Ishikawa (cell line): Measurements from ENCODE around the gene IFT43.

Source experiments
- CEBPB ChIP-seq: IDR thresholded peaks from 2 replicates; pipeline ENCODE4 v1.6.1; 2012
- CREB1 ChIP-seq: IDR thresholded peaks from 2 replicates; pipeline ENCODE4 v1.6.1; 2012; ENCODE audit warnings: low read depth
- EP300 ChIP-seq: IDR thresholded peaks from 2 replicates; pipeline ENCODE4 v1.6.1; 2012; ENCODE audit warnings: borderline replicate concordance
- FOXM1 ChIP-seq: IDR thresholded peaks from 2 replicates; pipeline ENCODE4 v1.6.1; 2012; ENCODE audit warnings: low read depth, borderline replicate concordance
- RAD21 ChIP-seq: IDR thresholded peaks from 2 replicates; pipeline ENCODE4 v1.6.1; 2012; ENCODE audit warnings: low read depth
- REST ChIP-seq: IDR thresholded peaks from 2 replicates; pipeline ENCODE4 v1.6.1; 2012; ENCODE audit warnings: low read depth, mild to moderate bottlenecking
- TAF1 ChIP-seq: IDR thresholded peaks from 2 replicates; pipeline ENCODE4 v1.6.1; 2012; ENCODE audit warnings: low read depth, mild to moderate bottlenecking
- TCF12 ChIP-seq: IDR thresholded peaks from 2 replicates; pipeline ENCODE4 v1.6.1; 2012; ENCODE audit warnings: low read depth
- ZBTB7A ChIP-seq: IDR thresholded peaks from 2 replicates; pipeline ENCODE4 v1.6.1; 2012; ENCODE audit warnings: low read depth
- TF ChIP-seq, protein P1 (sequence below): IDR thresholded peaks from 2 replicates; pipeline ENCODE4 v1.6.1; 2012

DNA sequence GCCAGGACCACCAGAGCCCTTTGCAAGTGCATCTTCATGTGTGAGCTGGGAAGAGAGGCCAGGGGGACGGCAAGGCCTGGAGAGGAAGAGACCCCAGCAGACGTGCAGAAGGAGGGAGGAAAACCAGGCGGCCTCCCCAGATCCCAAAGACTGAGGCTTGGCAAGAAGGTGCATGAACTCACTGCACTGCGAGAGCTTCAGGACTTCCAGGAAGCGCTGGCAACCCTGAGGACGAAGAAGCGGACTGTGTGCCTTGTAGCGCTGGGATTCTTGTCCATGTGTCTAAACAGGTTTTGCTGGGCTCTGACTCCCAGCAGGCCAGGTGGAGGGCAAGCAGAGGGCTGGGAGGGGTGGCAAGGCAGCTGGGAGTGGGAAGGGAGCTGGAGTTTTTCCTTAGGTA is 4.7 kb upstream of the IFT43 start:
- TF ChIP-seq REST (no peak), CEBPB (no peak), CREB1 (no peak), RAD21 (no peak), EP300 (no peak), ZBTB7A (no peak), TCF12 (no peak), TAF1 (no peak), FOXM1 (no peak)
- TF ChIP-seq, protein P1, sequence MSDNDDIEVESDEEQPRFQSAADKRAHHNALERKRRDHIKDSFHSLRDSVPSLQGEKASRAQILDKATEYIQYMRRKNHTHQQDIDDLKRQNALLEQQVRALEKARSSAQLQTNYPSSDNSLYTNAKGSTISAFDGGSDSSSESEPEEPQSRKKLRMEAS: no peak
